K562 (cell line): ENCODE measurements around the gene LAPTM4A. TPM values are rescaled to one million over a fixed set of nuclear protein-coding genes. Genes with fewer than 3 reads are reported as not detected.

ENCODE experiments used
- CXXC5 ChIP-seq: fragments of 250-450 bp; sonication (Bioruptor Pico); IDR thresholded peaks from 2 replicates; pipeline ENCODE4 v1.8.0; 2022; ENCODE audit warnings: inconsistent platforms, mild to moderate bottlenecking, moderate library complexity
- FOXA3 ChIP-seq, 2 experiments: fragments of 450-650 bp in 1 of 2; sonication (generic) in 1 of 2; formaldehyde crosslinking; IDR thresholded peaks in 1 of 2; conservative IDR thresholded peaks in 1 of 2; 2 replicates each; pipeline versions ENCODE4 v1.4.0 to v1.8.0; 2020 to 2022; ENCODE audit warnings: mild to moderate bottlenecking in 2 of 2, missing genetic modification reagents in 1 of 2
- LEF1 ChIP-seq: fragments of 450-650 bp; IDR thresholded peaks from 2 replicates; pipeline ENCODE4 v1.6.1; 2016; ENCODE audit warnings: mild to moderate bottlenecking
- RBM34 ChIP-seq: fragments of 200-400 bp; formaldehyde crosslinking; IDR thresholded peaks from 2 replicates; pipeline ENCODE4 v1.6.1; 2018; ENCODE audit warnings: low read length, borderline replicate concordance; ENCODE audit not compliant: insufficient read depth
- SMARCE1 ChIP-seq: fragments of 450-650 bp; IDR thresholded peaks from 2 replicates; pipeline ENCODE4 v1.7.1; 2016; ENCODE audit warnings: mild to moderate bottlenecking
- WHSC1 ChIP-seq: IDR thresholded peaks from one replicate; pipeline ENCODE4 v1.6.1; 2012; ENCODE audit warnings: low read length, control low read depth, inconsistent platforms
- polyA plus RNA-seq, 8 experiments: library from polyadenylated mRNA; depleted of rRNA in 4 of 8; stranded (reverse) in 5 of 8; unstranded in 3 of 8; fragments of >200 nt; fragmentation: Nextera tagmentation in 2 of 8; fragmentation: Illumina TruSeq in 1 of 8; extraction: Ambion mirVana in 2 of 8; extraction: Trizol in 1 of 8; gene quantifications; 2 replicates each; pipeline versions ENCODE4 v1.2.1 to v1.2.3, GENCODE V29; 2011 to 2014; ENCODE audit warnings: inconsistent platforms in 1 of 8, missing spikeins in 1 of 8
- total RNA-seq, 7 experiments: library from RNA; depleted of rRNA in 6 of 7; stranded (reverse); fragments of >200 nt in 6 of 7; fragmentation: Illumina TruSeq in 2 of 7; extraction: Trizol in 2 of 7; gene quantifications; 2 replicates each; pipeline versions ENCODE4 v1.2.1 to v1.2.3, GENCODE V29; 2011 to 2021; ENCODE audit warnings: low replicate concordance in 1 of 7
- TF ChIP-seq, protein P1 (sequence below): fragments of 450-650 bp; IDR thresholded peaks from 2 replicates; pipeline ENCODE4 v1.6.1; 2016; ENCODE audit warnings: mild to moderate bottlenecking, moderate library complexity
- TF ChIP-seq, protein P2 (sequence below): fragments of 250-450 bp; sonication (Bioruptor Pico); IDR thresholded peaks from 2 replicates; pipeline ENCODE4 v1.5.0; 2021
- TF ChIP-seq, protein P3 (sequence below): fragments of 200-400 bp; formaldehyde crosslinking; IDR thresholded peaks from 2 replicates; pipeline ENCODE4 v1.6.1; 2017; ENCODE audit warnings: mild to moderate bottlenecking, low read depth, low read length, moderate library complexity
- TF ChIP-seq, protein P4 (sequence below): fragments of 250-450 bp; sonication (Bioruptor Pico); IDR thresholded peaks from 2 replicates; pipeline ENCODE4 v1.8.0; 2021; ENCODE audit warnings: moderate library complexity, mild to moderate bottlenecking, inconsistent platforms

The LAPTM4A gene
- total and polyA plus RNA-seq, 9 of the 15 experiments (the other 6 are each of a cell fraction or from before 2014, with no cell fraction given): 13.4 to 157 (median 50.1) TPM

DNA sequence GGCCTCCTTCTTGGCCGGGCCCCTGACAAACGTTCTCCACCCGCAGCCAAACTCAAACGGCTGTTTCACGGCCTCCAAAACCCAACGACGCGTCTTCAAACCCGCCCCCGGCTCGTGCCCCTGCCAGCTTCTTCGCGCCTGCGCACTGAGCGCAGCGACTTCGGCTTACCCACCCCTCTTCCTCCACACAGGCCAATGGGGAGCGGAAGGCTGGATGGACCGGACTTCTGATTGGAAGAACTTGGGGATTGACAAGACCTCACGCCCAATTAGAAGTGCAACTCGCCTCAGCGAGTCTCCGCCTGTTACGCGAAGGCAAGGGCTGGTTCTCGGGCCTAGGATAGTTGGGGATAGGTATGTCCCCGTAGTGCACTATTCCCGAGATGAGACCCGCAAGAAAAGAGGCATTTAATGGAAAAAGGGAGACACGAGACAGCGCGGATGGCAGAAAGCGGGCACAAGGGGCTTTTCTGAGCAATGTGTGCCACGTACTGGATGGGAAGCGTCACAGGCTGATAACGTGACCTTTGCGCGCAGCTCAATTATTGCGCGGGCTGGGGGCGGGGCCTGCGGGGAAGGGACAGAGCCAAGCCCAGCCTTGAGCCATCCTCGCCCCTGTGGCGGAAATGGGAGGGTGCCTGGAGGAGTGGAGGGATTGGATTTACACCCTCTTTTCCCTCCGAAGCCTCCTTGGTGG lies at the start of gene LAPTM4A (continued):
- TF ChIP-seq, protein P1, sequence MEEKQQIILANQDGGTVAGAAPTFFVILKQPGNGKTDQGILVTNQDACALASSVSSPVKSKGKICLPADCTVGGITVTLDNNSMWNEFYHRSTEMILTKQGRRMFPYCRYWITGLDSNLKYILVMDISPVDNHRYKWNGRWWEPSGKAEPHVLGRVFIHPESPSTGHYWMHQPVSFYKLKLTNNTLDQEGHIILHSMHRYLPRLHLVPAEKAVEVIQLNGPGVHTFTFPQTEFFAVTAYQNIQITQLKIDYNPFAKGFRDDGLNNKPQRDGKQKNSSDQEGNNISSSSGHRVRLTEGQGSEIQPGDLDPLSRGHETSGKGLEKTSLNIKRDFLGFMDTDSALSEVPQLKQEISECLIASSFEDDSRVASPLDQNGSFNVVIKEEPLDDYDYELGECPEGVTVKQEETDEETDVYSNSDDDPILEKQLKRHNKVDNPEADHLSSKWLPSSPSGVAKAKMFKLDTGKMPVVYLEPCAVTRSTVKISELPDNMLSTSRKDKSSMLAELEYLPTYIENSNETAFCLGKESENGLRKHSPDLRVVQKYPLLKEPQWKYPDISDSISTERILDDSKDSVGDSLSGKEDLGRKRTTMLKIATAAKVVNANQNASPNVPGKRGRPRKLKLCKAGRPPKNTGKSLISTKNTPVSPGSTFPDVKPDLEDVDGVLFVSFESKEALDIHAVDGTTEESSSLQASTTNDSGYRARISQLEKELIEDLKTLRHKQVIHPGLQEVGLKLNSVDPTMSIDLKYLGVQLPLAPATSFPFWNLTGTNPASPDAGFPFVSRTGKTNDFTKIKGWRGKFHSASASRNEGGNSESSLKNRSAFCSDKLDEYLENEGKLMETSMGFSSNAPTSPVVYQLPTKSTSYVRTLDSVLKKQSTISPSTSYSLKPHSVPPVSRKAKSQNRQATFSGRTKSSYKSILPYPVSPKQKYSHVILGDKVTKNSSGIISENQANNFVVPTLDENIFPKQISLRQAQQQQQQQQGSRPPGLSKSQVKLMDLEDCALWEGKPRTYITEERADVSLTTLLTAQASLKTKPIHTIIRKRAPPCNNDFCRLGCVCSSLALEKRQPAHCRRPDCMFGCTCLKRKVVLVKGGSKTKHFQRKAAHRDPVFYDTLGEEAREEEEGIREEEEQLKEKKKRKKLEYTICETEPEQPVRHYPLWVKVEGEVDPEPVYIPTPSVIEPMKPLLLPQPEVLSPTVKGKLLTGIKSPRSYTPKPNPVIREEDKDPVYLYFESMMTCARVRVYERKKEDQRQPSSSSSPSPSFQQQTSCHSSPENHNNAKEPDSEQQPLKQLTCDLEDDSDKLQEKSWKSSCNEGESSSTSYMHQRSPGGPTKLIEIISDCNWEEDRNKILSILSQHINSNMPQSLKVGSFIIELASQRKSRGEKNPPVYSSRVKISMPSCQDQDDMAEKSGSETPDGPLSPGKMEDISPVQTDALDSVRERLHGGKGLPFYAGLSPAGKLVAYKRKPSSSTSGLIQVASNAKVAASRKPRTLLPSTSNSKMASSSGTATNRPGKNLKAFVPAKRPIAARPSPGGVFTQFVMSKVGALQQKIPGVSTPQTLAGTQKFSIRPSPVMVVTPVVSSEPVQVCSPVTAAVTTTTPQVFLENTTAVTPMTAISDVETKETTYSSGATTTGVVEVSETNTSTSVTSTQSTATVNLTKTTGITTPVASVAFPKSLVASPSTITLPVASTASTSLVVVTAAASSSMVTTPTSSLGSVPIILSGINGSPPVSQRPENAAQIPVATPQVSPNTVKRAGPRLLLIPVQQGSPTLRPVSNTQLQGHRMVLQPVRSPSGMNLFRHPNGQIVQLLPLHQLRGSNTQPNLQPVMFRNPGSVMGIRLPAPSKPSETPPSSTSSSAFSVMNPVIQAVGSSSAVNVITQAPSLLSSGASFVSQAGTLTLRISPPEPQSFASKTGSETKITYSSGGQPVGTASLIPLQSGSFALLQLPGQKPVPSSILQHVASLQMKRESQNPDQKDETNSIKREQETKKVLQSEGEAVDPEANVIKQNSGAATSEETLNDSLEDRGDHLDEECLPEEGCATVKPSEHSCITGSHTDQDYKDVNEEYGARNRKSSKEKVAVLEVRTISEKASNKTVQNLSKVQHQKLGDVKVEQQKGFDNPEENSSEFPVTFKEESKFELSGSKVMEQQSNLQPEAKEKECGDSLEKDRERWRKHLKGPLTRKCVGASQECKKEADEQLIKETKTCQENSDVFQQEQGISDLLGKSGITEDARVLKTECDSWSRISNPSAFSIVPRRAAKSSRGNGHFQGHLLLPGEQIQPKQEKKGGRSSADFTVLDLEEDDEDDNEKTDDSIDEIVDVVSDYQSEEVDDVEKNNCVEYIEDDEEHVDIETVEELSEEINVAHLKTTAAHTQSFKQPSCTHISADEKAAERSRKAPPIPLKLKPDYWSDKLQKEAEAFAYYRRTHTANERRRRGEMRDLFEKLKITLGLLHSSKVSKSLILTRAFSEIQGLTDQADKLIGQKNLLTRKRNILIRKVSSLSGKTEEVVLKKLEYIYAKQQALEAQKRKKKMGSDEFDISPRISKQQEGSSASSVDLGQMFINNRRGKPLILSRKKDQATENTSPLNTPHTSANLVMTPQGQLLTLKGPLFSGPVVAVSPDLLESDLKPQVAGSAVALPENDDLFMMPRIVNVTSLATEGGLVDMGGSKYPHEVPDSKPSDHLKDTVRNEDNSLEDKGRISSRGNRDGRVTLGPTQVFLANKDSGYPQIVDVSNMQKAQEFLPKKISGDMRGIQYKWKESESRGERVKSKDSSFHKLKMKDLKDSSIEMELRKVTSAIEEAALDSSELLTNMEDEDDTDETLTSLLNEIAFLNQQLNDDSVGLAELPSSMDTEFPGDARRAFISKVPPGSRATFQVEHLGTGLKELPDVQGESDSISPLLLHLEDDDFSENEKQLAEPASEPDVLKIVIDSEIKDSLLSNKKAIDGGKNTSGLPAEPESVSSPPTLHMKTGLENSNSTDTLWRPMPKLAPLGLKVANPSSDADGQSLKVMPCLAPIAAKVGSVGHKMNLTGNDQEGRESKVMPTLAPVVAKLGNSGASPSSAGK: peak; percentile 82
- TF ChIP-seq WHSC1: no peak
- peak; percentile 11 to 55; a peak in 1 of 4 replicates for TF ChIP-seq FOXA3 (CRISPR knock-in tag; conservative IDR thresholded peaks at IDR 0.05 in 1 of 2, IDR thresholded peaks at IDR 0.05 in 1 of 2)
- peak; percentile 28; the same call in 1 of the 2 replicates for TF ChIP-seq LEF1
- TF ChIP-seq, protein P2, sequence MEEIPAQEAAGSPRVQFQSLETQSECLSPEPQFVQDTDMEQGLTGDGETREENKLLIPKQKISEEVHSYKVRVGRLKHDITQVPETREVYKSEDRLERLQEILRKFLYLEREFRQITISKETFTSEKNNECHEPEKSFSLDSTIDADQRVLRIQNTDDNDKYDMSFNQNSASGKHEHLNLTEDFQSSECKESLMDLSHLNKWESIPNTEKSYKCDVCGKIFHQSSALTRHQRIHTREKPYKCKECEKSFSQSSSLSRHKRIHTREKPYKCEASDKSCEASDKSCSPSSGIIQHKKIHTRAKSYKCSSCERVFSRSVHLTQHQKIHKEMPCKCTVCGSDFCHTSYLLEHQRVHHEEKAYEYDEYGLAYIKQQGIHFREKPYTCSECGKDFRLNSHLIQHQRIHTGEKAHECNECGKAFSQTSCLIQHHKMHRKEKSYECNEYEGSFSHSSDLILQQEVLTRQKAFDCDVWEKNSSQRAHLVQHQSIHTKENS (CRISPR knock-in tag): no peak
- no peak for TF ChIP-seq RBM34
- peak; percentile 22; the same call in 1 of the 2 replicates for TF ChIP-seq SMARCE1
- TF ChIP-seq, protein P3, sequence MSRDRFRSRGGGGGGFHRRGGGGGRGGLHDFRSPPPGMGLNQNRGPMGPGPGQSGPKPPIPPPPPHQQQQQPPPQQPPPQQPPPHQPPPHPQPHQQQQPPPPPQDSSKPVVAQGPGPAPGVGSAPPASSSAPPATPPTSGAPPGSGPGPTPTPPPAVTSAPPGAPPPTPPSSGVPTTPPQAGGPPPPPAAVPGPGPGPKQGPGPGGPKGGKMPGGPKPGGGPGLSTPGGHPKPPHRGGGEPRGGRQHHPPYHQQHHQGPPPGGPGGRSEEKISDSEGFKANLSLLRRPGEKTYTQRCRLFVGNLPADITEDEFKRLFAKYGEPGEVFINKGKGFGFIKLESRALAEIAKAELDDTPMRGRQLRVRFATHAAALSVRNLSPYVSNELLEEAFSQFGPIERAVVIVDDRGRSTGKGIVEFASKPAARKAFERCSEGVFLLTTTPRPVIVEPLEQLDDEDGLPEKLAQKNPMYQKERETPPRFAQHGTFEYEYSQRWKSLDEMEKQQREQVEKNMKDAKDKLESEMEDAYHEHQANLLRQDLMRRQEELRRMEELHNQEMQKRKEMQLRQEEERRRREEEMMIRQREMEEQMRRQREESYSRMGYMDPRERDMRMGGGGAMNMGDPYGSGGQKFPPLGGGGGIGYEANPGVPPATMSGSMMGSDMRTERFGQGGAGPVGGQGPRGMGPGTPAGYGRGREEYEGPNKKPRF: no peak
- TF ChIP-seq CXXC5 (CRISPR knock-in tag): peak; percentile 95
- TF ChIP-seq, protein P4, sequence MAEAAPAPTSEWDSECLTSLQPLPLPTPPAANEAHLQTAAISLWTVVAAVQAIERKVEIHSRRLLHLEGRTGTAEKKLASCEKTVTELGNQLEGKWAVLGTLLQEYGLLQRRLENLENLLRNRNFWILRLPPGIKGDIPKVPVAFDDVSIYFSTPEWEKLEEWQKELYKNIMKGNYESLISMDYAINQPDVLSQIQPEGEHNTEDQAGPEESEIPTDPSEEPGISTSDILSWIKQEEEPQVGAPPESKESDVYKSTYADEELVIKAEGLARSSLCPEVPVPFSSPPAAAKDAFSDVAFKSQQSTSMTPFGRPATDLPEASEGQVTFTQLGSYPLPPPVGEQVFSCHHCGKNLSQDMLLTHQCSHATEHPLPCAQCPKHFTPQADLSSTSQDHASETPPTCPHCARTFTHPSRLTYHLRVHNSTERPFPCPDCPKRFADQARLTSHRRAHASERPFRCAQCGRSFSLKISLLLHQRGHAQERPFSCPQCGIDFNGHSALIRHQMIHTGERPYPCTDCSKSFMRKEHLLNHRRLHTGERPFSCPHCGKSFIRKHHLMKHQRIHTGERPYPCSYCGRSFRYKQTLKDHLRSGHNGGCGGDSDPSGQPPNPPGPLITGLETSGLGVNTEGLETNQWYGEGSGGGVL (CRISPR knock-in tag): no peak
